A673 (cell line): ENCODE results near the gene TECPR1. TPM values are rescaled to one million over a fixed set of nuclear protein-coding genes. Genes with fewer than 3 reads are reported as not detected.

Experiments
- BruUV-seq: library from RNA; stranded (reverse); fragments of 400-500 nt; replicated peaks from 2 replicates; lab custom pipeline; 2021; lab: Mats Ljungman, UMichigan
- CTCF ChIA-PET: fragments of 300-600 bp; sonication (Branson Sonifier 250); formaldehyde crosslinking; loops from one replicate; lab custom pipeline; 2022; ENCODE audit warnings: antibody characterized with exemption; lab: Charles Lee
- POLR2A ChIA-PET: fragments of 300-600 bp; sonication (Branson Sonifier 250); formaldehyde crosslinking; loops from one replicate; lab custom pipeline; 2022; ENCODE audit warnings: antibody characterized with exemption; ENCODE audit not compliant: low non-redundant PET; lab: Charles Lee
- DNase-seq: peaks from one replicate; pipeline ENCODE4 v3.0.0-alpha.2; 2015; ENCODE audit warnings: low spot score
- H3K27ac ChIP-seq: fragments of 200-600 bp; sonication (generic); 2 replicates; pipeline ENCODE4 v1.5.1; 2016; ENCODE audit warnings: mixed run types, low read depth, mild to moderate bottlenecking, mixed read lengths, antibody characterized with exemption, low read length; ENCODE audit not compliant: poor library complexity, severe bottlenecking
- H3K27me3 ChIP-seq: fragments of 200-600 bp; sonication (generic); replicated peaks from 2 replicates; pipeline ENCODE4 v1.6.1; 2017; ENCODE audit warnings: mixed run types, low read depth, mild to moderate bottlenecking, mixed read lengths, antibody characterized with exemption, low read length; ENCODE audit not compliant: insufficient read depth, poor library complexity
- H3K36me3 ChIP-seq: fragments of 200-600 bp; sonication (generic); 2 replicates; pipeline ENCODE4 v1.6.1; 2016; ENCODE audit warnings: mixed run types, mild to moderate bottlenecking, mixed read lengths, antibody characterized with exemption, low read length; ENCODE audit not compliant: insufficient read depth, poor library complexity, severe bottlenecking
- H3K4me1 ChIP-seq: fragments of 200-600 bp; sonication (generic); 2 replicates; pipeline ENCODE4 v1.6.1; 2017; ENCODE audit warnings: mixed run types, mild to moderate bottlenecking, mixed read lengths, antibody characterized with exemption, low read length; ENCODE audit not compliant: insufficient read depth, poor library complexity, severe bottlenecking
- H3K4me3 ChIP-seq: fragments of 200-600 bp; sonication (generic); 2 replicates; pipeline ENCODE4 v1.5.1; 2016; ENCODE audit warnings: low read depth, mixed run types, mild to moderate bottlenecking, mixed read lengths, low read length; ENCODE audit not compliant: poor library complexity, severe bottlenecking
- H3K9me3 ChIP-seq: fragments of 200-600 bp; sonication (generic); 2 replicates; pipeline ENCODE4 v1.6.1; 2016; ENCODE audit warnings: mixed run types, low read depth, mild to moderate bottlenecking, mixed read lengths, antibody characterized with exemption, low read length; ENCODE audit not compliant: poor library complexity, severe bottlenecking
- CTCF ChIP-seq: fragments of 300-800, 200-600 bp; sonication (generic); conservative IDR thresholded peaks from 2 replicates; pipeline ENCODE4 v1.5.1; 2017; ENCODE audit warnings: low read depth, mild to moderate bottlenecking, antibody characterized with exemption, low read length, moderate library complexity, mixed read lengths
- EZH2 ChIP-seq: fragments of 200-600 bp; sonication (generic); IDR thresholded peaks from 2 replicates; pipeline ENCODE4 v1.6.1; 2017; ENCODE audit warnings: borderline replicate concordance, low read depth, mild to moderate bottlenecking, mixed read lengths, antibody characterized with exemption, low read length; ENCODE audit not compliant: poor library complexity, severe bottlenecking
- intact Hi-C: fragments of 100-400 bp; cut with micrococcal nuclease; formaldehyde crosslinking; loops from one replicate; pipeline ENCODE4 v1.10.0; 2022; ENCODE audit not compliant: unreplicated experiment
- total RNA-seq: library from RNA; stranded (reverse); gene quantifications from 2 replicates; pipeline ENCODE4 v1.2.3, GENCODE V29; 2021

Gene TECPR1
- total RNA-seq, 1 experiment from 2014 or later, result 25.9 TPM

- TF ChIP-seq CTCF (no peak), EZH2 (no peak)
- H3K4me3 ChIP-seq, result no peak overlapping the region
- no peak for DNase-seq
- H3K4me1 ChIP-seq, result no peaks in the 10 kb centered on the region
- CTCF ChIA-PET, result no interaction called here
- BruUV-seq, result no TSS peak
- peaks cover 6% of the 10 kb centered on the region for H3K36me3 ChIP-seq
- POLR2A ChIA-PET, result no interaction called here
- no peak overlapping the region for H3K27ac ChIP-seq
- no peaks in the 10 kb centered on the region for H3K27me3 ChIP-seq
- H3K9me3 ChIP-seq, result no peaks in the 10 kb centered on the region
- intact Hi-C loops, result no loop called here
Measured at GRCh38 chr7:98203261-98203963, 48.6 kb downstream of the TECPR1 start.

- POLR2A ChIA-PET, result no interaction called here
- TF ChIP-seq CTCF (no peak), EZH2 (no peak)
- intact Hi-C loops, result no loop called here
- H3K4me3 ChIP-seq, result no peak overlapping the region
- no peaks in the 10 kb centered on the region for H3K4me1 ChIP-seq
- H3K27ac ChIP-seq, result no peak overlapping the region
- no TSS peak for BruUV-seq
- CTCF ChIA-PET, result no interaction called here
- no peak for DNase-seq
- H3K9me3 ChIP-seq, result no peaks in the 10 kb centered on the region
- peaks cover 6% of the 10 kb centered on the region for H3K36me3 ChIP-seq
- H3K27me3 ChIP-seq, result no peaks in the 10 kb centered on the region
Measured at GRCh38 chr7:98202367-98203195, 49.5 kb downstream of the TECPR1 start.

- intact Hi-C loops, result no loop called here
- BruUV-seq, result no TSS peak
- ChIA-PET POLR2A (no interaction called here), CTCF (no interaction called here)
- Histone ChIP-seq H3K4me1 (no peaks in the 10 kb centered on the region), H3K36me3 (no peaks in the 10 kb centered on the region), H3K9me3 (no peaks in the 10 kb centered on the region), H3K27me3 (no peaks in the 10 kb centered on the region), H3K27ac (no peak overlapping the region), H3K4me3 (no peak overlapping the region)
- DNase-seq, result no peak
- no peak for TF ChIP-seq CTCF
- no peak for TF ChIP-seq EZH2
Measured at GRCh38 chr7:98200364-98200763, 51.7 kb downstream of the TECPR1 start.
